K562 (cell line): Measurements from ENCODE around the gene USP12. TPM values are rescaled to one million over a fixed set of nuclear protein-coding genes. Genes with fewer than 3 reads are reported as not detected.

Experiments used
- ATAC-seq: fragments of 200-7000 bp; cut with Tn5 transposase; 3 replicates; pipeline ENCODE4 v1.9.1; 2020; ENCODE audit warnings: moderate library complexity
- BruUV-seq: library from RNA; stranded (reverse); fragments of 400-500 nt; replicated peaks from 2 replicates; lab custom pipeline; 2021; lab: Mats Ljungman, UMichigan
- CTCF ChIA-PET: fragments of 300-600 bp; formaldehyde crosslinking; extraction: SDS; loops from one replicate; lab custom pipeline; 2021; ENCODE audit warnings: low intra/inter-chr PET ratio; lab: Yijun Ruan, JAX
- POLR2A ChIA-PET: fragments of 300-600, 350-650 bp; sonication (Branson Sonifier 250); formaldehyde crosslinking; extraction: SDS; loops from one replicate; lab custom pipeline; 2021; ENCODE audit warnings: antibody characterized with exemption, inconsistent platforms; lab: Yijun Ruan, JAX
- DNase-seq, 4 experiments: peaks; one replicate each; pipeline versions ENCODE4 v3.0.0 to v3.0.0-alpha.2; 2011 to 2018; ENCODE audit warnings: low spot score in 3 of 4, mixed read lengths in 3 of 4; ENCODE audit errors: extremely low read depth in 1 of 4
- FAIRE-seq: peaks from 2 replicates; lab custom pipeline; 2011; peaks lifted over from hg19 to GRCh38; lab: Jason Lieb, UNC
- H2AFZ ChIP-seq: 2 replicates; pipeline ENCODE4 v1.6.0; 2011; ENCODE audit warnings: low read depth, low read length, control low read depth, inconsistent platforms
- H3K27ac ChIP-seq: fragments of 200-600 bp; 3 replicates; pipeline ENCODE4 v1.8.0; 2011; ENCODE audit warnings: low read depth, mild to moderate bottlenecking, control low read depth, inconsistent platforms, low read length, moderate library complexity, mixed read lengths; ENCODE audit errors: extremely low read depth
- H3K27me3 ChIP-seq, 2 experiments: fragments of 300-600 bp in 1 of 2; 2 replicates in 1 of 2; 3 replicates in 1 of 2; pipeline versions ENCODE4 v1.6.0 to v1.8.0; 2011; ENCODE audit warnings: inconsistent platforms in 2 of 2, low read length in 2 of 2, mild to moderate bottlenecking in 1 of 2, mixed read lengths in 1 of 2, moderate library complexity in 1 of 2; ENCODE audit not compliant: control insufficient read depth in 2 of 2, insufficient read depth in 2 of 2
- H3K36me3 ChIP-seq: fragments of 300-600 bp; 3 replicates; pipeline ENCODE4 v1.8.0; 2011; ENCODE audit warnings: mild to moderate bottlenecking, low read length, inconsistent platforms; ENCODE audit not compliant: control insufficient read depth, insufficient read depth
- H3K4me1 ChIP-seq, 2 experiments: fragments of 200-600 bp in 1 of 2; replicated peaks in 1 of 2; 2 replicates in 1 of 2; 3 replicates in 1 of 2; pipeline versions ENCODE4 v1.5.1 to v1.8.0; 2011; ENCODE audit warnings: inconsistent platforms in 2 of 2, low read length in 2 of 2, mild to moderate bottlenecking in 1 of 2, mixed read lengths in 1 of 2, moderate library complexity in 1 of 2; ENCODE audit not compliant: control insufficient read depth in 2 of 2, insufficient read depth in 2 of 2
- H3K4me2 ChIP-seq: 2 replicates; pipeline ENCODE4 v1.6.1; 2011; ENCODE audit warnings: low read length, control low read depth, inconsistent platforms, mixed read lengths; ENCODE audit not compliant: insufficient read depth
- H3K4me3 ChIP-seq: fragments of 200-600 bp; sonication (generic), shearing (Covaris generic); 2 replicates; pipeline ENCODE4 v1.5.1; 2016; ENCODE audit warnings: control low read depth, inconsistent platforms
- H3K79me2 ChIP-seq: fragments of 200-600 bp; 3 replicates; pipeline ENCODE4 v1.8.0; 2011; ENCODE audit warnings: low read length, inconsistent platforms; ENCODE audit not compliant: control insufficient read depth, insufficient read depth
- H3K9ac ChIP-seq, 2 experiments: 2 replicates each; pipeline versions ENCODE4 v1.6.0 to v1.6.1; 2011; ENCODE audit warnings: low read depth in 2 of 2, low read length in 2 of 2, control low read depth in 1 of 2, inconsistent platforms in 1 of 2, mild to moderate bottlenecking in 1 of 2, mixed read lengths in 1 of 2; ENCODE audit not compliant: insufficient read depth in 1 of 2
- H3K9me1 ChIP-seq: one replicate; pipeline ENCODE4 v1.6.0; 2011; ENCODE audit warnings: inconsistent platforms, mild to moderate bottlenecking, low read length, moderate library complexity; ENCODE audit not compliant: control insufficient read depth, insufficient read depth
- H3K9me3 ChIP-seq: replicated peaks from 2 replicates; pipeline ENCODE4 v1.5.1; 2011; ENCODE audit warnings: low read depth, low read length, inconsistent platforms; ENCODE audit not compliant: control insufficient read depth, insufficient read depth
- H4K20me1 ChIP-seq: replicated peaks from 2 replicates; pipeline ENCODE4 v1.6.1; 2011; ENCODE audit warnings: low read length, inconsistent platforms, mixed read lengths; ENCODE audit not compliant: control insufficient read depth, insufficient read depth
- CBX2 ChIP-seq: fragments of 200-600 bp; sonication (generic); IDR thresholded peaks from one replicate; pipeline ENCODE4 v1.6.1; 2012; ENCODE audit warnings: mild to moderate bottlenecking, low read length, inconsistent platforms; ENCODE audit not compliant: insufficient read depth, poor library complexity, severe bottlenecking
- ELF1 ChIP-seq: fragments of 200-800 bp; sonication (Bioruptor generic); IDR thresholded peaks from 2 replicates; pipeline ENCODE4 v1.6.1; 2016; ENCODE audit warnings: missing genetic modification characterization, missing compliant biosample characterization
- KLF13 ChIP-seq: fragments of 450-650 bp; IDR thresholded peaks from 2 replicates; pipeline ENCODE4 v1.6.1; 2016; ENCODE audit warnings: missing genetic modification characterization, low read depth, mild to moderate bottlenecking, missing compliant biosample characterization, moderate library complexity, borderline replicate concordance
- MTA2 ChIP-seq: fragments of 450-650 bp; IDR thresholded peaks from 2 replicates; pipeline ENCODE4 v1.6.1; 2016; ENCODE audit warnings: low read depth
- PHF20 ChIP-seq: fragments of 450-650 bp; IDR thresholded peaks from 2 replicates; pipeline ENCODE4 v1.6.1; 2018; ENCODE audit not compliant: partially characterized antibody
- RAD51 ChIP-seq: fragments of 450-650 bp; IDR thresholded peaks from 2 replicates; pipeline ENCODE4 v1.7.1; 2016; ENCODE audit warnings: low read depth, mild to moderate bottlenecking, borderline replicate concordance
- RBM25 ChIP-seq: fragments of 200-400 bp; formaldehyde crosslinking; IDR thresholded peaks from 2 replicates; pipeline ENCODE4 v1.6.1; 2018; ENCODE audit warnings: low read length, low read depth, moderate library complexity; ENCODE audit not compliant: severe bottlenecking
- SRSF9 ChIP-seq: fragments of 200-400 bp; formaldehyde crosslinking; IDR thresholded peaks from 2 replicates; pipeline ENCODE4 v1.6.1; 2017; ENCODE audit warnings: low read depth, low read length, borderline replicate concordance
- TFAM ChIP-seq: fragments of 250-450 bp; sonication (Bioruptor Pico); conservative IDR thresholded peaks from 2 replicates; pipeline ENCODE4 v1.5.0; 2021; ENCODE audit warnings: mild to moderate bottlenecking, moderate library complexity
- TGIF2 ChIP-seq: sonication (generic); formaldehyde crosslinking; IDR thresholded peaks from 2 replicates; pipeline ENCODE4 v1.8.1; 2022; ENCODE audit warnings: mild to moderate bottlenecking, missing genetic modification reagents, moderate library complexity
- ZNF3 ChIP-seq: fragments of 250-450 bp; sonication (Bioruptor Pico); IDR thresholded peaks from 2 replicates; pipeline ENCODE4 v1.5.0; 2021; ENCODE audit warnings: mild to moderate bottlenecking, moderate library complexity
- ZNF766 ChIP-seq: fragments of 200-800 bp; sonication (Bioruptor generic); conservative IDR thresholded peaks from 2 replicates; pipeline ENCODE4 v1.6.1; 2016; ENCODE audit warnings: missing genetic modification characterization, missing compliant biosample characterization
- WGBS: fragments of 100-300 bp; shearing (Covaris generic); methylation state at CpG from one replicate; pipeline ENCODE4 v1.1.6; 2016; ENCODE audit warnings: low coverage, mixed read lengths; ENCODE audit not compliant: insufficient coverage; ENCODE audit errors: missing lambda C conversion rate; 5-methylcytosine and 5-hydroxymethylcytosine counted together
- in situ Hi-C: fragments of 300-500 bp; cut with MboI; formaldehyde crosslinking; loops from 4 replicates; pipeline ENCODE4 v1.15.0; 2018; ENCODE audit warnings: inconsistent platforms, mixed read lengths
- intact Hi-C: fragments of 100-400 bp; cut with micrococcal nuclease; formaldehyde crosslinking; loops from 2 replicates; pipeline ENCODE4 v1.14.2; 2022
- polyA plus RNA-seq, 8 experiments: library from polyadenylated mRNA; depleted of rRNA in 4 of 8; stranded (reverse) in 5 of 8; unstranded in 3 of 8; fragments of >200 nt; fragmentation: Nextera tagmentation in 2 of 8; fragmentation: Illumina TruSeq in 1 of 8; extraction: Ambion mirVana in 2 of 8; extraction: Trizol in 1 of 8; gene quantifications; 2 replicates each; pipeline versions ENCODE4 v1.2.1 to v1.2.3, GENCODE V29; 2011 to 2014; ENCODE audit warnings: inconsistent platforms in 1 of 8, missing spikeins in 1 of 8
- total RNA-seq, 7 experiments: library from RNA; depleted of rRNA in 6 of 7; stranded (reverse); fragments of >200 nt in 6 of 7; fragmentation: Illumina TruSeq in 2 of 7; extraction: Trizol in 2 of 7; gene quantifications; 2 replicates each; pipeline versions ENCODE4 v1.2.1 to v1.2.3, GENCODE V29; 2011 to 2021; ENCODE audit warnings: low replicate concordance in 1 of 7

USP12 gene
- total and polyA plus RNA-seq, 9 of the 15 experiments (the other 6 are each of a cell fraction or from before 2014, with no cell fraction given): 1.8 to 20.5 (median 13.3) TPM

DNA sequence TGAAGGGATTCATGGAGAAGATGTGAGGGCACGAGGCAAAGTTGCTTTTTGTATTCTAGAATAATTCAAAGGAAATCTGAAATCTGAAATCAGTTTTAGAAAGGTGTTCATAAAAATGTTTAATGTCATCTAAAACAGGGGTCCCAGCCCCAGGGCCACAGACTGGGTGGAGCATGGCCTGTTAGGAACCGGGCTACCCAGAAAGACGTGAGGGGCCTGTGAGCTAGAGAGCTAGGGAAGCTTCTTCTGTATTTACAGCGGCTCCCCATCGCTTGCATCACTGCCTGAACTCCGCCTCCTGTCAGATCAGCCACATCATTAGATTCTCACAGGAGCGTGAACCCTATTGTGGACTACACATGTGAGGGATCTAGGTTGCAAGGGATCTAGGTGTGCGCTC is 151.2 kb downstream of the USP12 start:
- peaks cover 0 to 3% of the 10 kb centered on the region in 2 experiments; a peak in 3 of 5 replicates for H3K27me3 ChIP-seq
- no peaks in the 10 kb centered on the region for H3K9me3 ChIP-seq
- TF ChIP-seq MTA2 (no peak), TFAM (CRISPR knock-in tag) (no peak)
- H3K9ac ChIP-seq: no peak overlapping the region
- no peaks in the 10 kb centered on the region for H3K9me1 ChIP-seq
- H3K4me2 ChIP-seq: no peak overlapping the region
- no peak overlapping the region for H2AFZ ChIP-seq
- H4K20me1 ChIP-seq: no peaks in the 10 kb centered on the region
- no peak overlapping the region for H3K27ac ChIP-seq
- H3K4me3 ChIP-seq: no peak overlapping the region
- WGBS: 31% methylated on average over 5 of the region's 8 CpGs
- no peaks in the 10 kb centered on the region for H3K36me3 ChIP-seq
- in situ Hi-C loops (no loop called here), intact Hi-C loops (loop anchor here (10.0 kb wide), 1 partner anchor 104 kb away; no protein-coding TSS in a partner anchor)
- no peak for ATAC-seq
- ChIA-PET POLR2A (no interaction called here), CTCF (no interaction called here)
- H3K4me1 ChIP-seq: peaks cover 7 to 13% of the 10 kb centered on the region in 2 experiments
- no peak for FAIRE-seq
- no peaks in the 10 kb centered on the region for H3K79me2 ChIP-seq
- BruUV-seq: no TSS peak
- no peak for DNase-seq

DNA sequence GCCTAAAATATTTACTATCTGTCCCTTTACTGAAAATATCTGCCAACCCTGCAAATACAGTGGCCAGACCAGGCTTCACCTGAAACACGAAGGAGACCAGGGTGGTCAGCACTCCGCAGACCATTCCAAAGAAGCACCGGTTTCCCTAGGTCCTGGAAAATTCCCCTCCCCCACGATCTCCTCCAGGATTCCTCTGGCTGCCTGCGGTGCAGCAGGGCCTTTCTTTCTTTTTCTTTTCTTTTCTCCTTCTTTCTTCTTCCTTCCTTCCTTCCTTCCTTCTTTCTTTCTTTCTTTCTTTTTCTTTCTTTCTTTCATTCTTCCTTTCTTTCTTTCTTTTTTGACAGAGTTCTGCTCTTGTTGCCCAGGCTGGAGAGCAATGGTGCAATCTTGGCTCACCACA is 152.7 kb downstream of the USP12 start:
- in situ Hi-C loops (no loop called here), intact Hi-C loops (no loop called here)
- no peak for ATAC-seq
- no peak for FAIRE-seq
- peaks cover 8 to 12% of the 10 kb centered on the region in 2 experiments; a peak in 4 of 5 replicates for H3K27me3 ChIP-seq
- ChIA-PET POLR2A (interaction anchor here (0.6 kb wide), 2 partner anchors 129 to 758 kb away, joined by 3 read pairs; no protein-coding TSS in a partner anchor), CTCF (no interaction called here)
- no peaks in the 10 kb centered on the region for H3K79me2 ChIP-seq
- H3K27ac ChIP-seq: no peak overlapping the region
- no peak overlapping the region for H2AFZ ChIP-seq
- no peaks in the 10 kb centered on the region for H3K36me3 ChIP-seq
- H3K9me3 ChIP-seq: no peaks in the 10 kb centered on the region
- H3K4me1 ChIP-seq: peaks cover 11 to 13% of the 10 kb centered on the region in 2 experiments
- H3K9me1 ChIP-seq: no peaks in the 10 kb centered on the region
- no peak overlapping the region for H3K4me3 ChIP-seq
- no peak for DNase-seq
- no TSS peak for BruUV-seq
- 15% methylated on average over 5 of the region's 5 CpGs for WGBS
- no peaks in the 10 kb centered on the region for H4K20me1 ChIP-seq
- H3K9ac ChIP-seq: no peak overlapping the region
- no peak overlapping the region for H3K4me2 ChIP-seq
- no peak for TF ChIP-seq ZNF3 (CRISPR knock-in tag)
- TF ChIP-seq CBX2: no peak
- no peak for TF ChIP-seq SRSF9
- no peak for TF ChIP-seq TGIF2 (CRISPR knock-in tag)
- TF ChIP-seq RBM25: no peak
- no peak for TF ChIP-seq RAD51
- TF ChIP-seq KLF13 (tag): no peak
- no peak for TF ChIP-seq ZNF766 (CRISPR knock-in tag)
- no peak for TF ChIP-seq PHF20
- TF ChIP-seq ELF1 (tag): no peak
